ENCODE results near the gene MRPL51.

DNA sequence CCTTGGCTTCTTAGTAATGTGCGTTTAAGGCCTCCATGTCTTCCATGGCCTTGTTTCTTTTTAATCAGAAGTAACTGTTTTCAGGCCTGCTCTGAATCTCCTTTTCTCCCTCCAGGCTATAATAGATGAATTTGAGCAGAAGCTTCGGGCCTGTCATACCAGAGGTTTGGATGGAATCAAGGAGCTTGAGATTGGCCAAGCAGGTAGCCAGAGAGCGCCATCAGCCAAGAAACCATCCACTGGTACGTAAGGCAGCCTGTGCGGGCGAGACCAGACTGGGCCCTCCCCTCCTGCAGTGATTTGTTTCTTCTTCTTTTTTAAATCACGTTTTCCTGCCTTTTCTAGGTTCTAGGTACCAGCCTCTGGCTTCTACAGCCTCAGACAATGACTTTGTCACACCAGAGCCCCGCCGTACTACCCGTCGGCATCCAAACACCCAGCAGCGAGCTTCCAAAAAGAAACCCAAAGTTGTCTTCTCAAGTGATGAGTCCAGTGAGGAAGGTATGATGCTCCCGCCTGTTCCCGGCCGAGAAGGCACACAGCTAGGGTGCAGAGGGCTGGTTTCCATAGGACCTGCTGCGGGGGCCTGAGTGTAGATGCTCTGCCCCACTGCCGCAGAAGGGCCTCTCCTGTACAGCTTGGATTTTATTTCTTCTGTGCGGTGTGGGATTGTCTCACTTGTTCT, 37.7 kb upstream of the MRPL51 start:
- TF ChIP-seq, protein P1, sequence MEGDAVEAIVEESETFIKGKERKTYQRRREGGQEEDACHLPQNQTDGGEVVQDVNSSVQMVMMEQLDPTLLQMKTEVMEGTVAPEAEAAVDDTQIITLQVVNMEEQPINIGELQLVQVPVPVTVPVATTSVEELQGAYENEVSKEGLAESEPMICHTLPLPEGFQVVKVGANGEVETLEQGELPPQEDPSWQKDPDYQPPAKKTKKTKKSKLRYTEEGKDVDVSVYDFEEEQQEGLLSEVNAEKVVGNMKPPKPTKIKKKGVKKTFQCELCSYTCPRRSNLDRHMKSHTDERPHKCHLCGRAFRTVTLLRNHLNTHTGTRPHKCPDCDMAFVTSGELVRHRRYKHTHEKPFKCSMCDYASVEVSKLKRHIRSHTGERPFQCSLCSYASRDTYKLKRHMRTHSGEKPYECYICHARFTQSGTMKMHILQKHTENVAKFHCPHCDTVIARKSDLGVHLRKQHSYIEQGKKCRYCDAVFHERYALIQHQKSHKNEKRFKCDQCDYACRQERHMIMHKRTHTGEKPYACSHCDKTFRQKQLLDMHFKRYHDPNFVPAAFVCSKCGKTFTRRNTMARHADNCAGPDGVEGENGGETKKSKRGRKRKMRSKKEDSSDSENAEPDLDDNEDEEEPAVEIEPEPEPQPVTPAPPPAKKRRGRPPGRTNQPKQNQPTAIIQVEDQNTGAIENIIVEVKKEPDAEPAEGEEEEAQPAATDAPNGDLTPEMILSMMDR (conservative IDR thresholded peaks at IDR 0.05), result no peak
- TF ChIP-seq ZFX (IDR thresholded peaks at IDR 0.05), result no peak

All from C4-2B (cell line).